H7 (cell line): Measurements from ENCODE around the gene SERPINA6. TPM values are rescaled to one million over a fixed set of nuclear protein-coding genes. Genes with fewer than 3 reads are reported as not detected.
"Not testable (repeated sequence)": the region's sequence is repeated elsewhere in the genome, so short reads cannot be mapped to it uniquely, and the experiment has no call there.

ENCODE experiments used
- DNase-seq: peaks from one replicate; pipeline ENCODE4 v3.0.0; 2012
- H3K27me3 ChIP-seq: 2 replicates; pipeline ENCODE4 v1.6.0; 2011; ENCODE audit warnings: mild to moderate bottlenecking, low read length; ENCODE audit not compliant: control insufficient read depth, insufficient read depth
- H3K36me3 ChIP-seq: replicated peaks from 2 replicates; pipeline ENCODE4 v1.5.1; 2011; ENCODE audit warnings: low read length; ENCODE audit not compliant: control insufficient read depth, insufficient read depth
- H3K4me3 ChIP-seq: 2 replicates; pipeline ENCODE4 v1.5.1; 2011; ENCODE audit warnings: low read depth, mild to moderate bottlenecking, control low read depth, low read length, moderate library complexity; ENCODE audit not compliant: insufficient read depth
- total RNA-seq: library from RNA; depleted of rRNA; stranded (reverse); fragments of >200 nt; shearing (Covaris generic); gene quantifications from 2 replicates; pipeline ENCODE4 v1.2.3, GENCODE V29; 2014

The SERPINA6 gene
- total RNA-seq, 1 experiment from 2014 or later = not detected

GRCh38 chr14:94362614-94363133 is 39.5 kb upstream of the SERPINA6 start:
- no peaks in the 10 kb centered on the region for H3K27me3 ChIP-seq
- H3K4me3 ChIP-seq = no peak overlapping the region
- H3K36me3 ChIP-seq = no peaks in the 10 kb centered on the region
- no peak for DNase-seq

- DNase-seq = no peak
- H3K27me3 ChIP-seq = no peaks in the 10 kb centered on the region
- H3K4me3 ChIP-seq = no peak overlapping the region
- no peaks in the 10 kb centered on the region for H3K36me3 ChIP-seq
These were observed 38.5 kb upstream of the SERPINA6 start for GRCh38 chr14:94361682-94362081.

DNA sequence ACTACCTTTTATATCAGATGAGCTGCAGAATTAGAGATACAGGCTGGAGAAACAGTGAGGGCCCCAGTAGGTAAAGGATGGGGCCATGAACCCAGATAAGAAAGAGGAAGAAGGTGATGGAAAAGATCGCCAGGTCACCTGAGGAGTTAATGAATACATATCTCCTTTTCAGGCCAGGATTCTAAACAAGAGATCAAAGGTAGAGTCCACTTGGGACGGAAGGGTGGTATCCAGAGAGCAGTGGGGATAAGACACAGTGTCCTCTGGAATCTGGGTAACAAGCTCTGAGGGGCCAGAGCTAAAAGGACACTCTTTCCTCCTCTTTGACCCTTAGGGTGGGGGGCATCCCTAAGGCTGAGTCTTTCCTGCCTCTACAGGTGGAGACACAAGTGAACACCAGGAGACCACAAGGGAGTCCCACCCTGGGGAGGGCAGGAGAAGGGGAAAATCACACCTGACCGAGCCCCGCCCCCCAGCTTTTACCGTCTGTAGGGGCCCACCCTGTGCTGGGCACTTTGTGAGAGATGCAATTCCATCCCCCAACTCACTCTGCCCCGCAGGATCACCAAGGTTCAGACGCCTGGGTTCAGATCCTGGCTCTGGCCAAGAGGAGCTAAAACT is 37.9 kb upstream of the SERPINA6 start:
- no peaks in the 10 kb centered on the region for H3K36me3 ChIP-seq
- no peaks in the 10 kb centered on the region for H3K27me3 ChIP-seq
- peak; percentile 13 for DNase-seq
- H3K4me3 ChIP-seq = no peak overlapping the region

- H3K27me3 ChIP-seq = no peaks in the 10 kb centered on the region
- no peak overlapping the region for H3K4me3 ChIP-seq
- H3K36me3 ChIP-seq = no peaks in the 10 kb centered on the region
- no peak for DNase-seq
These were observed 34.0 kb upstream of the SERPINA6 start for GRCh38 chr14:94357166-94357565.

GRCh38 chr14:94356379-94357056 is 33.4 kb upstream of the SERPINA6 start:
- no peak overlapping the region for H3K4me3 ChIP-seq
- H3K36me3 ChIP-seq = no peaks in the 10 kb centered on the region
- DNase-seq = no peak
- no peaks in the 10 kb centered on the region for H3K27me3 ChIP-seq

DNA sequence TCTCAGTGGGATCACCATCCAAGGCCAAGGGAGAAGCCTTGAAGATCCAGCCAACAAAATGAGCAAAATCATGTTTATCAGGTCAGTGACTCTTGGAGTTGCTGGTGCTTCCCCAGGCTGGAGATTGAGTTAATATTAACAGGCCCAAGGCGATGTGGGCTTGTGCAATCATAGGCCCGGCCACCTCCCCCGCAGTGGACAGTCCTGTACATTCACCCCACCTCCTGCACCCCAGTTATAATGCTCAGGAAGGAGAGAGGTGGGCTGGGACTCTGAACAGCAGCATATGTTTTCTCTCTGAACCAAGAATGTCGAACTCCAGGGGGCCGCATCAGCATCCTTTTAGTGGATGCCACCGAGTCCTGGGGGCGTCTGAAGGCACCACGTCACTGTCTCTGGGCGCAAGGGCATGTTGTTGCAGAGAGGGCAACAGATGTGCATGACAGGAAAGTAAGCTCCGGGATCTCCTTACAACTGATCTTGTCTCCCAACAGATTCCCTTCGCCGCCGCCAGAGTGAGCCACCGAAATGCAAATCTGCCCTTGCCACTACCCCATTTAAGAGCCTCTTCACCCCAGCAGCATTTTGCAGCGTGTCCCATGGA is 32.2 kb upstream of the SERPINA6 start:
- no peak overlapping the region for H3K4me3 ChIP-seq
- DNase-seq = peak; percentile 67

DNA sequence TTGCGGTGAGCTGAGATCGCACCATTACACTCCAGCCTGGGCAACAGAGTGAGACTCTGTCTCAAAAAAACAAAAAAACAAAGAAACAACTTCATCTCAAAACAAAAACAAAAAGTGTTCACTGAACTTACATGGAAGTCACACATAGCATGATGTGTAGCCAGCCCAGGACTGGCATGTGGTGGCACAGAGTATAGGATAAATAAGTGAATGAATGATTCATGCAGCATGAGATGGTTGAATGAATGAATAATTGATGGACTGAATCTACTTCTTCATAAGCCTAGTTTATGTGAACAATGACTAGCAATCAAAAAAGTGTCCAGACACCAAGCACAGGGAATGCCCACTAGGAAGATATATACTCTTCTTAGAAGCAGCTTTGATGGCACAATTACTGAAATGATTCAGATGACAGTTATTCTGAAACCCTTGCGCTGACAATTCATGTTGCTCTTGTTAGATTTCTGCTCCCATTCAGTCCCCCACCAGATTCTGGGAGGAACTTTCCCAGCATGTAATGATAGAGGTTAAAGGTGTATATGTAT is 31.6 kb upstream of the SERPINA6 start:
- H3K27me3 ChIP-seq = no peaks in the 10 kb centered on the region
- H3K4me3 ChIP-seq = no peak overlapping the region
- H3K36me3 ChIP-seq = no peaks in the 10 kb centered on the region
- DNase-seq = no peak

More for the DNA sequence above, 32.2 kb upstream of the SERPINA6 start:
- H3K36me3 ChIP-seq = no peaks in the 10 kb centered on the region
- H3K27me3 ChIP-seq = no peaks in the 10 kb centered on the region

DNA sequence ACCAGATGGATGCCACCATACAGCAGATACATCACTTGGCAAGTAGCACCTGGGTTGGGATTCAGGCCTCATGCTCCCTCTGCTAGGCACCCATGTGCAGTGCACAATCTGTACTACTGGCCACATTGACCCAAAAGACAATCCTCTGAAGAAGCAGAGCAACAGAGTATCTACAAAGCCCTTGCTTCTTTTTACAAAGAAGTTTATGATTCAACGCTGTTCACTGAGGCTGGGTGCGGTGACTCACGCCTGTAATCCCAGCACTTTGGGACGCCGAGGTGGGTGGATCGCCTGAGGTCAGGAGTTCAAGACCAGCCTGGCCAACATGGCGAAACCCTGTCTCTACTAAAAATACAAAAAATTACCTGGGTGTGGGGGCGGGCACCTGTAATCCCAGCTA is 31.1 kb upstream of the SERPINA6 start:
- not testable (repeated sequence) for H3K36me3 ChIP-seq, DNase-seq

GRCh38 chr14:94349276-94349675 is 26.1 kb upstream of the SERPINA6 start:
- Histone ChIP-seq H3K27me3 (no peaks in the 10 kb centered on the region), H3K4me3 (no peak overlapping the region), H3K36me3 (no peaks in the 10 kb centered on the region)
- DNase-seq = no peak

More for the DNA sequence above, 31.1 kb upstream of the SERPINA6 start:
- not testable (repeated sequence) for H3K27me3 ChIP-seq, H3K4me3 ChIP-seq

GRCh38 chr14:94348836-94349235 is 25.7 kb upstream of the SERPINA6 start:
- Histone ChIP-seq H3K4me3 (no peak overlapping the region), H3K36me3 (no peaks in the 10 kb centered on the region), H3K27me3 (no peaks in the 10 kb centered on the region)
- DNase-seq = no peak

- H3K4me3 ChIP-seq = no peak overlapping the region
- no peak for DNase-seq
- H3K36me3 ChIP-seq = no peaks in the 10 kb centered on the region
- no peaks in the 10 kb centered on the region for H3K27me3 ChIP-seq
These were observed 23.7 kb upstream of the SERPINA6 start for GRCh38 chr14:94346841-94347240.

GRCh38 chr14:94346065-94346786 is 23.1 kb upstream of the SERPINA6 start:
- H3K27me3 ChIP-seq, DNase-seq, H3K4me3 ChIP-seq, H3K36me3 ChIP-seq: not testable (repeated sequence)

DNA sequence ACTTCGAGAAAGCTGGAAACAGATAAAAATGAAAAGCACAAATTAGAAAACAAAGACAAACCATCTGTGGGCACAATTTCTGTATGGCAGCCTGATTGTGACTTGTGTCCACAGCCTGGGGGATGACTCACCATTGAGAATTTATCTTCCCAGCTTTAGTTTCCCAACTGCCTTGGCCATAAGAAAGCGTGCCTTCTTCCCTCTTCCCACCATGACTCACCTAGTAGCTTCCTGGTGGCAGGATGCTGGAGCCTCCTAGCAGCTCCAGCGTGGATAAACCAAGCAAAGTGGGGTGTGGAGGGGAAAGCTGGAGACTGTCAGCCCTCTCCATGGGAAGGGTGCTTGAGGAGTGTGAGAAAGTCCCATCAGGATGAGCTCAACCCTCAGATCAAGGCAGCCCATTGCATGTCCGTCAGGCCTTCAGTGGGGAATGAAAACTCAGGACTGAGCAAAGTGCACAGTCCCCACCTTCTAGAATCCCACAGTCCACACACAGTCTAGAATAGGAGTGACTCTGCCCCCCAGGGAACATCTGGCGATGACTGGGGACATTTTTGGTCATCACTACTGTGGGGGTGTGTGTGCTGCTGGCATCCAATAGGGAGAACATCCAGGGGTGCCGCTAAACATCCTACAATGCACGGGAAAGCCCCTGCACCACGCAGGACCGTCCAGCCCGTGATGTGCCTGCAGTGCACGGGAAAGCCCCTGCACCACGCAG is 22.4 kb upstream of the SERPINA6 start:
- Histone ChIP-seq H3K36me3 (no peaks in the 10 kb centered on the region), H3K4me3 (no peak overlapping the region), H3K27me3 (no peaks in the 10 kb centered on the region)
- DNase-seq = no peak

- no peak overlapping the region for H3K4me3 ChIP-seq
- DNase-seq = no peak
These were observed 21.3 kb upstream of the SERPINA6 start for GRCh38 chr14:94344389-94344788.

More at GRCh38 chr14:94344389-94344788, 21.3 kb upstream of the SERPINA6 start:
- Histone ChIP-seq H3K36me3 (no peaks in the 10 kb centered on the region), H3K27me3 (no peaks in the 10 kb centered on the region)
